Esophagus muscularis mucosa (tissue), 4 donors: ENCODE measurements around the gene EEF1AKMT2. TPM values are rescaled to one million over a fixed set of nuclear protein-coding genes. Genes with fewer than 3 reads are reported as not detected.

Source experiments
- DNase-seq: peaks from one replicate; pipeline ENCODE4 v3.0.0-alpha.2; 2017; ENCODE audit errors: extremely low spot score
- H3K27ac ChIP-seq, 4 donors: fragments of 200-600 bp; sonication (generic); replicated peaks in 1 of 4; 1 replicate in 3 of 4; 2 replicates in 1 of 4; pipeline ENCODE4 v1.5.1; 2016 to 2019; ENCODE audit warnings: mild to moderate bottlenecking in 1 of 4
- H3K27me3 ChIP-seq, 4 donors: fragments of 200-600 bp; sonication (generic); one replicate each; pipeline versions ENCODE4 v1.5.1 to v1.6.0; 2016 to 2019
- H3K36me3 ChIP-seq, 4 donors: fragments of 200-600 bp; sonication (generic); one replicate each; pipeline ENCODE4 v1.5.1; 2016 to 2019
- H3K4me1 ChIP-seq, 4 donors: fragments of 200-600 bp; sonication (generic); one replicate each; pipeline ENCODE4 v1.5.1; 2016 to 2019
- H3K4me3 ChIP-seq, 4 donors: fragments of 200-600 bp; sonication (generic); 1 replicate in 2 of 4; 2 replicates in 2 of 4; pipeline ENCODE4 v1.5.1; 2016 to 2019; ENCODE audit warnings: mild to moderate bottlenecking in 4 of 4, moderate library complexity in 1 of 4
- H3K9me3 ChIP-seq, 4 donors: fragments of 200-600 bp; sonication (generic); 1 replicate in 3 of 4; 2 replicates in 1 of 4; pipeline ENCODE4 v1.5.1; 2016 to 2019
- EP300 ChIP-seq: sonication (generic); formaldehyde crosslinking; IDR thresholded peaks from one replicate; pipeline ENCODE4 v1.6.1; 2017; ENCODE audit warnings: antibody characterized with exemption
- POLR2A ChIP-seq: fragments of 450-650 bp; IDR thresholded peaks from one replicate; pipeline ENCODE4 v1.6.1; 2017; ENCODE audit warnings: antibody characterized with exemption, moderate library complexity, mild to moderate bottlenecking, low read depth
- POLR2AphosphoS5 ChIP-seq, 2 donors: sonication (generic); formaldehyde crosslinking; IDR thresholded peaks; one replicate each; pipeline ENCODE4 v1.6.1; 2017; ENCODE audit warnings: antibody characterized with exemption in 2 of 2
- WGBS: methylation state at CpG from one replicate; pipeline ENCODE4 v1.1.5; 2018; 5-methylcytosine and 5-hydroxymethylcytosine counted together
- intact Hi-C: fragments of 100-400 bp; cut with DNase I; formaldehyde crosslinking; loops from one replicate; pipeline ENCODE4 v1.15.1; 2023
- small RNA-seq, 3 donors: library from RNA; depleted of rRNA; stranded (forward); fragments of <200 nt; gene quantifications; one replicate each; pipeline ENCODE3, GENCODE V24; 2016
- total RNA-seq, 4 donors: library from RNA; depleted of rRNA; stranded (reverse); fragments of >200 nt; gene quantifications; one replicate each; pipeline versions ENCODE4 v1.1.0 to v1.2.1, GENCODE V29; 2016
- TF ChIP-seq, protein P1 (sequence below), 3 experiments: fragments of 200-600 bp in 2 of 3; fragments of 450-650 bp in 1 of 3; sonication (generic) in 2 of 3; IDR thresholded peaks; one replicate each; pipeline ENCODE4 v1.5.1; 2017 to 2019; ENCODE audit warnings: antibody characterized with exemption in 3 of 3, mild to moderate bottlenecking in 2 of 3, moderate library complexity in 1 of 3

EEF1AKMT2 gene
- total RNA-seq, 4 donors from 2014 or later, result 9.0 to 11.9 (median 10.0) TPM

DNA sequence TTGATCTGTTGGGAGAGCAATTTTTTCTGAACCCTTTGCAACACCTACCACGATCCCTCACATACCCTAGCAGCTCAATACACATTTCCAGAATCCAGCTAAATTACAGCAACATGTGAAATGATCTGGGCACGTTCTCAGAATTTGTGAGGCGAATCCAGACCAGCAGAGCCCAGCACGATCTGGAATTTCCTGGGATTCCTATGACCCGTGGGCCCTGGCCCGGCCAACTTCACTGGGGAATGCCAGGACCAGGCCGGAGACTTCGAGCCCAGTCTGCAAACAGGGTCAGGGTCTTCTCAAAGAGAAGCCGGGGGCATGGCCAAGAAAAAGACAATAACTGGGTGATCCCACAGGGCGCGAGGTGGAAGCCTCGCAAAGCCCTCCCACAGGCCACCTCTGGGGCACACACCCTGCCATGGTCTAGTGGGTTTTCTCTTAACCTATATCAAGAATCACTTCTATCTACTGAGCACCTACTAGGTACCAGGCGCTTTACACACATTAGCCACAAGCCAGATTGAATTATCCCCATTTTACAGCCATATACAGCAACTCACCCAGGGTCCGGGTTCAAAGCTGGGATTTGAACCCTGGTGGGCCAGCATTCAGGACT, 81.3 kb downstream of the EEF1AKMT2 start:
- DNase-seq, result no peak
- Histone ChIP-seq H3K27ac (peak overlapping the region in 3 of 4 donors; percentile 54 to 86 (median 81)), H3K4me3 (no peak overlapping the region), H3K4me1 (peaks cover 61 to 91% (median 78%) of the 10 kb centered on the region in 4 donors), H3K36me3 (peaks cover 0 to 8% (median 3%) of the 10 kb centered on the region in 4 donors), H3K9me3 (no peaks in the 10 kb centered on the region), H3K27me3 (no peaks in the 10 kb centered on the region)
- 81% methylated on average over 9 of the region's 14 CpGs for WGBS
- intact Hi-C loops, result no loop called here
- TF ChIP-seq EP300 (no peak), POLR2AphosphoS5 (IDR thresholded peaks at IDR 0.05) (no peak), POLR2A (no peak)
- TF ChIP-seq, protein P1, sequence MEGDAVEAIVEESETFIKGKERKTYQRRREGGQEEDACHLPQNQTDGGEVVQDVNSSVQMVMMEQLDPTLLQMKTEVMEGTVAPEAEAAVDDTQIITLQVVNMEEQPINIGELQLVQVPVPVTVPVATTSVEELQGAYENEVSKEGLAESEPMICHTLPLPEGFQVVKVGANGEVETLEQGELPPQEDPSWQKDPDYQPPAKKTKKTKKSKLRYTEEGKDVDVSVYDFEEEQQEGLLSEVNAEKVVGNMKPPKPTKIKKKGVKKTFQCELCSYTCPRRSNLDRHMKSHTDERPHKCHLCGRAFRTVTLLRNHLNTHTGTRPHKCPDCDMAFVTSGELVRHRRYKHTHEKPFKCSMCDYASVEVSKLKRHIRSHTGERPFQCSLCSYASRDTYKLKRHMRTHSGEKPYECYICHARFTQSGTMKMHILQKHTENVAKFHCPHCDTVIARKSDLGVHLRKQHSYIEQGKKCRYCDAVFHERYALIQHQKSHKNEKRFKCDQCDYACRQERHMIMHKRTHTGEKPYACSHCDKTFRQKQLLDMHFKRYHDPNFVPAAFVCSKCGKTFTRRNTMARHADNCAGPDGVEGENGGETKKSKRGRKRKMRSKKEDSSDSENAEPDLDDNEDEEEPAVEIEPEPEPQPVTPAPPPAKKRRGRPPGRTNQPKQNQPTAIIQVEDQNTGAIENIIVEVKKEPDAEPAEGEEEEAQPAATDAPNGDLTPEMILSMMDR (IDR thresholded peaks at IDR 0.05), result no peak

GRCh38 chr10:124709861-124710260, 81.8 kb downstream of the EEF1AKMT2 start:
- Histone ChIP-seq H3K4me3 (no peak overlapping the region), H3K27ac (peak overlapping the region; percentile 49 to 86 (median 68)), H3K27me3 (no peaks in the 10 kb centered on the region), H3K9me3 (no peaks in the 10 kb centered on the region), H3K4me1 (peaks cover 67 to 91% (median 81%) of the 10 kb centered on the region in 4 donors), H3K36me3 (peaks cover 0 to 13% (median 5%) of the 10 kb centered on the region in 4 donors)
- 80% methylated on average over 10 of the region's 10 CpGs for WGBS
- intact Hi-C loops, result loop anchor here (5.0 kb wide), 1 partner anchor 32 kb away; the partner anchor contains the start of gene FAM53B
- no peak for DNase-seq
- TF ChIP-seq, protein P1 (IDR thresholded peaks at IDR 0.05), result no peak
- TF ChIP-seq POLR2A (no peak), POLR2AphosphoS5 (IDR thresholded peaks at IDR 0.05) (peak; percentile 13 to 15), EP300 (no peak)

- Histone ChIP-seq H3K4me1 (peaks cover 75 to 94% (median 83%) of the 10 kb centered on the region in 4 donors), H3K9me3 (no peaks in the 10 kb centered on the region), H3K4me3 (no peak overlapping the region), H3K27ac (peak overlapping the region; percentile 49 to 86 (median 68)), H3K27me3 (no peaks in the 10 kb centered on the region), H3K36me3 (peaks cover 0 to 16% (median 8%) of the 10 kb centered on the region in 4 donors)
- DNase-seq, result no peak
- TF ChIP-seq POLR2A (no peak), EP300 (no peak), POLR2AphosphoS5 (IDR thresholded peaks at IDR 0.05) (no peak)
- TF ChIP-seq, protein P1 (IDR thresholded peaks at IDR 0.05), result no peak
- 77% methylated on average over 7 of the region's 11 CpGs for WGBS
- intact Hi-C loops, result loop anchor here (5.0 kb wide), 1 partner anchor 33 kb away; the partner anchor contains the start of gene FAM53B
Observed at GRCh38 chr10:124708922-124709520, 82.7 kb downstream of the EEF1AKMT2 start.

- Histone ChIP-seq H3K36me3 (peaks cover 0 to 16% (median 8%) of the 10 kb centered on the region in 4 donors), H3K27ac (peak overlapping the region; percentile 49 to 86 (median 68)), H3K9me3 (no peaks in the 10 kb centered on the region), H3K27me3 (no peaks in the 10 kb centered on the region), H3K4me1 (peaks cover 82 to 94% (median 85%) of the 10 kb centered on the region in 4 donors), H3K4me3 (no peak overlapping the region)
- TF ChIP-seq POLR2AphosphoS5 (IDR thresholded peaks at IDR 0.05) (no peak), EP300 (no peak), POLR2A (no peak)
- TF ChIP-seq, protein P1 (IDR thresholded peaks at IDR 0.05), result no peak
- intact Hi-C loops, result loop anchor here (5.0 kb wide), 1 partner anchor 34 kb away; the partner anchor contains the start of gene FAM53B
- no peak for DNase-seq
- 33% methylated on average over 9 of the region's 9 CpGs for WGBS
Observed at GRCh38 chr10:124708246-124708779, 83.4 kb downstream of the EEF1AKMT2 start.

Small RNA genes lying within 50 kb of the gene (small RNA-seq; reads per million reads assigned to genes)
- 0 reads per million in 3 donors for gene RF00019

Other genes starting within 250 kb of the EEF1AKMT2 start
- 10 to 100 TPM; 25.2 to 43.3 (median 34.7) TPM for gene FAM53B, start 47.5 kb downstream of the EEF1AKMT2 start, total RNA-seq
- gene ABRAXAS2, start 9.9 kb upstream of the EEF1AKMT2 start, total RNA-seq, result 10 to 100 TPM; 11.4 to 13.6 (median 12.0) TPM
- 10 to 100 TPM; 30.7 to 42.9 (median 34.8) TPM for gene ZRANB1, start 150.2 kb upstream of the EEF1AKMT2 start, total RNA-seq